ENCODE results near the gene CDT1. TPM values are rescaled to one million over a fixed set of nuclear protein-coding genes. Genes with fewer than 3 reads are reported as not detected.

The CDT1 gene
- total RNA-seq, 1 experiment from 2014 or later, result 160 TPM

DNA sequence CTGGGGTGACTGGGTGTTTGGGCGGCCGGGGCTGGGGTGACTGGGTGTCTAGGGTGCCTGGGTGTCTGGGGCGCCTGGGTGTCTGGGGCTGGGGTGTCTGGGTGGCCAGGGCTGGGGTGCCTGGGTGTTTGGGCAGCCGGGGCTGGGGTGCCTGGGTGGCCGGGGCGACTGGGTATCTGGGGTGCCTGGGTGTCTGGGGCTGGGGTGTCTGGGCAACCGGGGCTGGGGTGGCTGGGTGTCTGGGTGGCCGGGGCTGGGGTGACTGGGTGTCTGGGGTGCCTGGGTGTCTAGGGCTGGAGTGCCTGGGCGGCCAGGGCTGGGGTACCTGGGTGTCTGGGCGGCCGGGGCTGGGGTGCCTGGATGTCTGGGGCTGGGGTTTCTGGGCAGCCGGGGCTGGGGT, 21.6 kb downstream of the CDT1 start:
- H3K27me3 ChIP-seq (ENCODE audit: insufficient read depth, low read length), result no peaks in the 10 kb centered on the region
- ChIA-PET POLR2A (no interaction called here), CTCF (no interaction called here), RAD21 (ENCODE audit: low non-redundant PET in 1 of 2, low total read pairs in 2 of 2, uncharacterized antibody in 2 of 2, unreplicated experiment in 2 of 2) (no interaction called here)
- H4K20me1 ChIP-seq (ENCODE audit: insufficient read depth), result no peaks in the 10 kb centered on the region
- H2AFZ ChIP-seq (ENCODE audit: low read depth, low read length, poor library complexity, severe bottlenecking), result no peak overlapping the region
- no peaks in the 10 kb centered on the region for H3K9me3 ChIP-seq (ENCODE audit: control insufficient read depth in 1 of 2, insufficient read depth in 1 of 2, low read depth in 1 of 2, low read length in 2 of 2)
- intact Hi-C loops (cut with micrococcal nuclease), result no loop called here
- H3K9ac ChIP-seq (ENCODE audit: low read length), result no peak overlapping the region
- H3K4me2 ChIP-seq (ENCODE audit: low read length), result no peak overlapping the region
- H3K79me2 ChIP-seq (ENCODE audit: insufficient read depth, low read length), result no peaks in the 10 kb centered on the region
- H3K36me3 ChIP-seq (ENCODE audit: control insufficient read depth in 1 of 2, insufficient read depth in 2 of 2, low read length in 2 of 2), result no peaks in the 10 kb centered on the region
- no peak for ATAC-seq
- no peak overlapping the region for H3K27ac ChIP-seq (ENCODE audit: low read depth, low read length)
- H3K4me1 ChIP-seq (ENCODE audit: control insufficient read depth in 1 of 2, insufficient read depth in 2 of 2, low read length in 2 of 2), result no peaks in the 10 kb centered on the region
- H3K9me2 ChIP-seq (ENCODE audit: insufficient read depth), result no peaks in the 10 kb centered on the region
- H3K4me3 ChIP-seq (replicated peaks in 1 of 2; ENCODE audit: low read depth in 1 of 2, low read length in 2 of 2), result no peak overlapping the region
- no peak for DNase-seq (ENCODE audit: low read depth, low spot score)
- no TSS peak for BruUV-seq (replicated peaks)
- TF ChIP-seq POLR2A (IDR thresholded peaks at IDR 0.05; ENCODE audit: borderline replicate concordance, extremely low read depth, insufficient read depth, insufficient read length) (no peak), CBX3 (IDR thresholded peaks at IDR 0.05; ENCODE audit: low read depth) (no peak), EZH2 (IDR thresholded peaks at IDR 0.05) (no peak), RAD21 (IDR thresholded peaks at IDR 0.05; ENCODE audit: low read depth) (no peak), FOSL1 (IDR thresholded peaks at IDR 0.05; ENCODE audit: low read depth) (no peak), YY1 (IDR thresholded peaks at IDR 0.05; ENCODE audit: extremely low read depth, insufficient replicate concordance, low read depth, low read length) (no peak), POLR2AphosphoS5 (IDR thresholded peaks at IDR 0.05; ENCODE audit: low read depth, low read length) (no peak), SRF (IDR thresholded peaks at IDR 0.05; ENCODE audit: low read depth) (no peak), ZBTB33 (IDR thresholded peaks at IDR 0.05; ENCODE audit: extremely low read depth, insufficient replicate concordance, low read length) (no peak), EGR1 (IDR thresholded peaks at IDR 0.05; ENCODE audit: low read depth) (no peak), CEBPB (IDR thresholded peaks at IDR 0.05; ENCODE audit: low read depth) (no peak), ELF1 (IDR thresholded peaks at IDR 0.05; ENCODE audit: borderline replicate concordance, low read depth) (no peak), EZH2phosphoT487 (IDR thresholded peaks at IDR 0.05; ENCODE audit: borderline replicate concordance) (no peak)
- TF ChIP-seq, protein P1, sequence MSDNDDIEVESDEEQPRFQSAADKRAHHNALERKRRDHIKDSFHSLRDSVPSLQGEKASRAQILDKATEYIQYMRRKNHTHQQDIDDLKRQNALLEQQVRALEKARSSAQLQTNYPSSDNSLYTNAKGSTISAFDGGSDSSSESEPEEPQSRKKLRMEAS (IDR thresholded peaks at IDR 0.05), result no peak
- TF ChIP-seq, protein P2, sequence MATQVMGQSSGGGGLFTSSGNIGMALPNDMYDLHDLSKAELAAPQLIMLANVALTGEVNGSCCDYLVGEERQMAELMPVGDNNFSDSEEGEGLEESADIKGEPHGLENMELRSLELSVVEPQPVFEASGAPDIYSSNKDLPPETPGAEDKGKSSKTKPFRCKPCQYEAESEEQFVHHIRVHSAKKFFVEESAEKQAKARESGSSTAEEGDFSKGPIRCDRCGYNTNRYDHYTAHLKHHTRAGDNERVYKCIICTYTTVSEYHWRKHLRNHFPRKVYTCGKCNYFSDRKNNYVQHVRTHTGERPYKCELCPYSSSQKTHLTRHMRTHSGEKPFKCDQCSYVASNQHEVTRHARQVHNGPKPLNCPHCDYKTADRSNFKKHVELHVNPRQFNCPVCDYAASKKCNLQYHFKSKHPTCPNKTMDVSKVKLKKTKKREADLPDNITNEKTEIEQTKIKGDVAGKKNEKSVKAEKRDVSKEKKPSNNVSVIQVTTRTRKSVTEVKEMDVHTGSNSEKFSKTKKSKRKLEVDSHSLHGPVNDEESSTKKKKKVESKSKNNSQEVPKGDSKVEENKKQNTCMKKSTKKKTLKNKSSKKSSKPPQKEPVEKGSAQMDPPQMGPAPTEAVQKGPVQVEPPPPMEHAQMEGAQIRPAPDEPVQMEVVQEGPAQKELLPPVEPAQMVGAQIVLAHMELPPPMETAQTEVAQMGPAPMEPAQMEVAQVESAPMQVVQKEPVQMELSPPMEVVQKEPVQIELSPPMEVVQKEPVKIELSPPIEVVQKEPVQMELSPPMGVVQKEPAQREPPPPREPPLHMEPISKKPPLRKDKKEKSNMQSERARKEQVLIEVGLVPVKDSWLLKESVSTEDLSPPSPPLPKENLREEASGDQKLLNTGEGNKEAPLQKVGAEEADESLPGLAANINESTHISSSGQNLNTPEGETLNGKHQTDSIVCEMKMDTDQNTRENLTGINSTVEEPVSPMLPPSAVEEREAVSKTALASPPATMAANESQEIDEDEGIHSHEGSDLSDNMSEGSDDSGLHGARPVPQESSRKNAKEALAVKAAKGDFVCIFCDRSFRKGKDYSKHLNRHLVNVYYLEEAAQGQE (IDR thresholded peaks at IDR 0.05; ENCODE audit: low read depth), result no peak
